ENCODE results near the gene EBLN1.
A peak's percentile ranks its signal among the peaks of the same experiment; 100 is the strongest.

EBLN1 gene

DNA sequence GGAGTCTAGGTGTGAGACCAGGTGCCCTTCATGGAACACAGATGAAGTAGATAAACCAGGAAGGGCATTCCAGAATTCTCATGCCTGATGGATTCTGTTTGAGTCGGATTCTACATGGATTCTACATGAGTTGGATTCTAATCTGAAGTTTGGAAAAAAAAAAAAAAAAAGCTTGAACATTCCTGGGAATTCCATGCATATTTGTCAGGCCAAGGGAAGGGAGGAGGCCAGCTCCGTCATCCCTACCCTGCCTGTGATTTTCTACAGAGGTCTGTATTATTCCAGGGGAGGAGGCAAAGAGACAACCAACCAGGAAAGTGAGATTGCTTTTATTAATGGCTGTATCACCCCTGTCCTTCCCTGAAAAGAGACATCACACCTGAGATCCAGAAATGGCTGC is 27.8 kb upstream of the EBLN1 start:
- no peak overlapping the region for H2BK5ac ChIP-seq (ENCODE audit: low read depth, low read length, poor library complexity)
- H3K4me1 ChIP-seq (ENCODE audit: control insufficient read depth in 1 of 2, insufficient read depth in 2 of 2, low read length in 2 of 2), result peaks cover 3 to 9% of the 10 kb centered on the region in 2 experiments
- H3K4me2 ChIP-seq (ENCODE audit: low read length), result no peak overlapping the region
- H2AK5ac ChIP-seq (ENCODE audit: low read length), result no peak overlapping the region
- H2BK120ac ChIP-seq (ENCODE audit: insufficient read depth, low read length, poor library complexity), result no peak overlapping the region
- no peaks in the 10 kb centered on the region for H3K9me3 ChIP-seq (ENCODE audit: insufficient read depth, low read depth, low read length)
- H4K8ac ChIP-seq (ENCODE audit: low read depth, low read length), result no peak overlapping the region
- H3K79me2 ChIP-seq (ENCODE audit: control insufficient read depth, insufficient read depth, low read length, poor library complexity), result no peaks in the 10 kb centered on the region
- H2BK12ac ChIP-seq (ENCODE audit: low read length), result no peak overlapping the region
- H2AFZ ChIP-seq (ENCODE audit: insufficient read depth, low read length, poor library complexity), result no peak overlapping the region
- H3K18ac ChIP-seq (ENCODE audit: low read length), result no peak overlapping the region
- H3K27me3 ChIP-seq (ENCODE audit: insufficient read depth, low read length), result no peaks in the 10 kb centered on the region
- H3K36me3 ChIP-seq (ENCODE audit: control insufficient read depth in 1 of 2, insufficient read depth in 2 of 2, low read length in 2 of 2), result no peaks in the 10 kb centered on the region
- no peak overlapping the region for H4K91ac ChIP-seq (ENCODE audit: low read depth, low read length)
- H3K27ac ChIP-seq (ENCODE audit: low read depth, low read length), result no peak overlapping the region
- H3K14ac ChIP-seq (ENCODE audit: low read length), result no peak overlapping the region
- H3K4ac ChIP-seq (ENCODE audit: low read depth, low read length), result no peak overlapping the region
- H3K9ac ChIP-seq (ENCODE audit: low read length), result no peak overlapping the region
- no peak overlapping the region for H3K4me3 ChIP-seq (ENCODE audit: low read depth, low read length)
- WGBS (ENCODE audit: extremely low coverage, insufficient coverage, insufficient read length), result no CpG with 5 or more reads among the region's 2 CpGs
- no peak overlapping the region for H3K23ac ChIP-seq (ENCODE audit: low read length)
- no peaks in the 10 kb centered on the region for H3K79me1 ChIP-seq (ENCODE audit: low read length)
- peak in 1 of 2 donors; percentile 32 for DNase-seq
- H4K12ac ChIP-seq (ENCODE audit: low read depth, low read length), result no peak overlapping the region

DNA sequence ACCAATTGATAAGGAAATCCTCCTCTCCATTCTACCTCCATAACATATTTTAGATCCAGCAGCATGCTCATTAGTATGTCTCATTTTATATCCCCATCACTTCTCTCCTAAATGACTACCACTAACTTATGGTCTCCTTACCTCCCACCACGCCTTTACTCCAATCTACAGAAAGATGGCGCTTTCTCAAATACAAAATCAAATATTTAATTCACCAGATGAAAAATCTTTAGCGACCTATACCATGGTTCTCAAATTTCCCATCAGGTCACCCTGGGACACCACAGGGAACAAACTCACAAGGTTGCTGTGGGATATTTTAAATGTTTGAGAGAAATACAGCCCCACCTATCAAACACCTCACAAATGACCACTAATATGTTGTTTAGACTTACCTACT is 27.0 kb upstream of the EBLN1 start:
- Histone ChIP-seq H4K91ac (ENCODE audit: low read depth, low read length) (no peak overlapping the region), H2AFZ (ENCODE audit: insufficient read depth, low read length, poor library complexity) (no peak overlapping the region), H3K14ac (ENCODE audit: low read length) (no peak overlapping the region), H3K9me3 (ENCODE audit: insufficient read depth, low read depth, low read length) (no peaks in the 10 kb centered on the region), H2BK5ac (ENCODE audit: low read depth, low read length, poor library complexity) (no peak overlapping the region), H3K79me1 (ENCODE audit: low read length) (no peaks in the 10 kb centered on the region), H3K79me2 (ENCODE audit: control insufficient read depth, insufficient read depth, low read length, poor library complexity) (no peaks in the 10 kb centered on the region), H3K27ac (ENCODE audit: low read depth, low read length) (no peak overlapping the region), H3K36me3 (ENCODE audit: control insufficient read depth in 1 of 2, insufficient read depth in 2 of 2, low read length in 2 of 2) (no peaks in the 10 kb centered on the region), H3K4ac (ENCODE audit: low read depth, low read length) (no peak overlapping the region), H3K9ac (ENCODE audit: low read length) (no peak overlapping the region), H3K23ac (ENCODE audit: low read length) (no peak overlapping the region), H3K18ac (ENCODE audit: low read length) (no peak overlapping the region), H4K12ac (ENCODE audit: low read depth, low read length) (no peak overlapping the region), H3K27me3 (ENCODE audit: insufficient read depth, low read length) (no peaks in the 10 kb centered on the region), H3K4me1 (ENCODE audit: control insufficient read depth in 1 of 2, insufficient read depth in 2 of 2, low read length in 2 of 2) (peaks cover 3 to 9% of the 10 kb centered on the region in 2 experiments), H3K4me3 (ENCODE audit: low read depth, low read length) (no peak overlapping the region), H2BK120ac (ENCODE audit: insufficient read depth, low read length, poor library complexity) (no peak overlapping the region), H4K8ac (ENCODE audit: low read depth, low read length) (no peak overlapping the region), H2AK5ac (ENCODE audit: low read length) (no peak overlapping the region), H2BK12ac (ENCODE audit: low read length) (no peak overlapping the region), H3K4me2 (ENCODE audit: low read length) (no peak overlapping the region)
- WGBS (ENCODE audit: extremely low coverage, insufficient coverage, insufficient read length), result no CpG with 5 or more reads among the region's 3 CpGs
- no peak for DNase-seq

DNA sequence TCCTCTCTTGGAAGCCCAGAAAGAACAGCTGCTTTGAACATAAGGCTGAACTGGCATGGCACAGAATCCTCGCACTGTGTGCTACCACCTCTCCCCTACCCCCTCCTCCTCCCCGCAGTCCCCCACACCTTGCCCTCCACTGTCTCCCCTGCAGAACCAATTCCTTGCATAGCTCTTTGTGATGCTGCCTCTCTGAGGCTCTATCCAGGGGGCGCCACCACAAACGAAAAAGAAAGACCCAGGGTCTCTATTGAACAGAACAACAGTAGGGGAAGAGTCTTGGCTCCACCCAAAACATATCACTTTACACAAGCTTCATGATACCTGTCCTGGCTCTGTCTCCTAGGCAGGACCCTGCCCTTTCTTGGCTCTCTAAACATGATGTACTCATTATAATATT is 26.2 kb upstream of the EBLN1 start:
- Histone ChIP-seq H4K91ac (ENCODE audit: low read depth, low read length) (no peak overlapping the region), H2AK5ac (ENCODE audit: low read length) (no peak overlapping the region), H3K4ac (ENCODE audit: low read depth, low read length) (no peak overlapping the region), H3K27ac (ENCODE audit: low read depth, low read length) (no peak overlapping the region), H3K9ac (ENCODE audit: low read length) (no peak overlapping the region), H4K12ac (ENCODE audit: low read depth, low read length) (no peak overlapping the region), H4K8ac (ENCODE audit: low read depth, low read length) (no peak overlapping the region), H3K4me2 (ENCODE audit: low read length) (no peak overlapping the region), H3K14ac (ENCODE audit: low read length) (no peak overlapping the region), H3K36me3 (ENCODE audit: control insufficient read depth in 1 of 2, insufficient read depth in 2 of 2, low read length in 2 of 2) (no peaks in the 10 kb centered on the region), H2AFZ (ENCODE audit: insufficient read depth, low read length, poor library complexity) (no peak overlapping the region), H3K23ac (ENCODE audit: low read length) (no peak overlapping the region), H3K79me1 (ENCODE audit: low read length) (no peaks in the 10 kb centered on the region), H3K4me3 (ENCODE audit: low read depth, low read length) (no peak overlapping the region), H2BK12ac (ENCODE audit: low read length) (no peak overlapping the region), H2BK5ac (ENCODE audit: low read depth, low read length, poor library complexity) (no peak overlapping the region), H3K79me2 (ENCODE audit: control insufficient read depth, insufficient read depth, low read length, poor library complexity) (no peaks in the 10 kb centered on the region), H3K9me3 (ENCODE audit: insufficient read depth, low read depth, low read length) (no peaks in the 10 kb centered on the region), H2BK120ac (ENCODE audit: insufficient read depth, low read length, poor library complexity) (no peak overlapping the region), H3K18ac (ENCODE audit: low read length) (no peak overlapping the region), H3K4me1 (ENCODE audit: control insufficient read depth in 1 of 2, insufficient read depth in 2 of 2, low read length in 2 of 2) (peaks cover 3 to 9% of the 10 kb centered on the region in 2 experiments), H3K27me3 (ENCODE audit: insufficient read depth, low read length) (no peaks in the 10 kb centered on the region)
- no CpG with 5 or more reads among the region's 4 CpGs for WGBS (ENCODE audit: extremely low coverage, insufficient coverage, insufficient read length)
- DNase-seq, result no peak

DNA sequence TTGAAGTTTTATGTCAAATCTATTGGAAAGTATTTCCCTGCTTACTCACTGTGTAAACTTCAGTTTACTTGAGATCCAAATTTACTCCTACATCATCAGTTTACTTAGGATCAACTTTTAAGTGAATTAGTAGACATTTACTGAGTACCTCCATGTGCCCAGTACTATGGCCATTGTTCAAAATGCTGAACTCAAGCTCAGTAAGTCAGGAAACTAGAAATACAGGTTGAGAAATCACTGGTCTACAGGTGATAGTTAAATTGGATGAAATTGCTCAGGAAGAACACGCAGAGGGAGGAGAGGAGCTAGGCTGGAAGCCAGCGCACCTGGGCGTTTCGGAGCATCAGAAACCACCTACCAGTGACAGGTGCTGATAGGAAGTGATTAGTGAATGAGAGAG is 25.5 kb upstream of the EBLN1 start:
- H3K79me1 ChIP-seq (ENCODE audit: low read length), result no peaks in the 10 kb centered on the region

More for the DNA sequence above, 25.5 kb upstream of the EBLN1 start:
- WGBS (ENCODE audit: extremely low coverage, insufficient coverage, insufficient read length), result no CpG with 5 or more reads among the region's 4 CpGs
- Histone ChIP-seq H3K4me2 (ENCODE audit: low read length) (no peak overlapping the region), H3K36me3 (ENCODE audit: control insufficient read depth in 1 of 2, insufficient read depth in 2 of 2, low read length in 2 of 2) (no peaks in the 10 kb centered on the region), H3K14ac (ENCODE audit: low read length) (no peak overlapping the region), H2BK120ac (ENCODE audit: insufficient read depth, low read length, poor library complexity) (no peak overlapping the region), H3K9ac (ENCODE audit: low read length) (no peak overlapping the region), H4K91ac (ENCODE audit: low read depth, low read length) (no peak overlapping the region), H3K9me3 (ENCODE audit: insufficient read depth, low read depth, low read length) (no peaks in the 10 kb centered on the region), H2AFZ (ENCODE audit: insufficient read depth, low read length, poor library complexity) (no peak overlapping the region), H3K23ac (ENCODE audit: low read length) (no peak overlapping the region), H2BK12ac (ENCODE audit: low read length) (no peak overlapping the region), H3K79me2 (ENCODE audit: control insufficient read depth, insufficient read depth, low read length, poor library complexity) (no peaks in the 10 kb centered on the region), H3K4ac (ENCODE audit: low read depth, low read length) (no peak overlapping the region), H3K27me3 (ENCODE audit: insufficient read depth, low read length) (no peaks in the 10 kb centered on the region), H3K27ac (ENCODE audit: low read depth, low read length) (no peak overlapping the region), H2AK5ac (ENCODE audit: low read length) (no peak overlapping the region), H3K4me1 (ENCODE audit: control insufficient read depth in 1 of 2, insufficient read depth in 2 of 2, low read length in 2 of 2) (peaks cover 3 to 9% of the 10 kb centered on the region in 2 experiments), H4K12ac (ENCODE audit: low read depth, low read length) (no peak overlapping the region), H3K4me3 (ENCODE audit: low read depth, low read length) (no peak overlapping the region), H3K18ac (ENCODE audit: low read length) (no peak overlapping the region), H4K8ac (ENCODE audit: low read depth, low read length) (no peak overlapping the region), H2BK5ac (ENCODE audit: low read depth, low read length, poor library complexity) (no peak overlapping the region)
- DNase-seq, result no peak
